GM18909 (cell line): Measurements from ENCODE around the gene LDLRAD4.

Source experiments
- ATAC-seq: cut with Tn5 transposase; IDR thresholded peaks from one replicate; pipeline ENCODE4 v1.9.1; 2021; ENCODE audit warnings: mild to moderate bottlenecking; ENCODE audit not compliant: unreplicated experiment, poor library complexity

The LDLRAD4 gene

GRCh38 chr18:13517369-13517768 is 298.8 kb downstream of the LDLRAD4 start:
- ATAC-seq = no peak

GRCh38 chr18:13518382-13518781 is 299.8 kb downstream of the LDLRAD4 start:
- ATAC-seq = no peak

GRCh38 chr18:13520306-13520705 is 301.7 kb downstream of the LDLRAD4 start:
- ATAC-seq = no peak

GRCh38 chr18:13520741-13521140 is 302.2 kb downstream of the LDLRAD4 start:
- no peak for ATAC-seq

- ATAC-seq = no peak
These were observed 302.9 kb downstream of the LDLRAD4 start for GRCh38 chr18:13521418-13521817.

GRCh38 chr18:13522256-13522655 is 303.7 kb downstream of the LDLRAD4 start:
- no peak for ATAC-seq

- no peak for ATAC-seq
These were observed 304.5 kb downstream of the LDLRAD4 start for GRCh38 chr18:13522861-13523660.

GRCh38 chr18:13524054-13524453 is 305.5 kb downstream of the LDLRAD4 start:
- ATAC-seq = no peak

- no peak for ATAC-seq
These were observed 306.3 kb downstream of the LDLRAD4 start for GRCh38 chr18:13524811-13525210.

- no peak for ATAC-seq
These were observed 306.9 kb downstream of the LDLRAD4 start for GRCh38 chr18:13525381-13526029.

- ATAC-seq = no peak
These were observed 308.0 kb downstream of the LDLRAD4 start for GRCh38 chr18:13526519-13526918.

- no peak for ATAC-seq
These were observed 308.7 kb downstream of the LDLRAD4 start for GRCh38 chr18:13527256-13527655.

GRCh38 chr18:13527730-13528129 is 309.2 kb downstream of the LDLRAD4 start:
- no peak for ATAC-seq

- ATAC-seq = no peak
These were observed 310.3 kb downstream of the LDLRAD4 start for GRCh38 chr18:13528739-13529392.

- no peak for ATAC-seq
These were observed 311.7 kb downstream of the LDLRAD4 start for GRCh38 chr18:13530033-13530878.

- ATAC-seq = no peak
These were observed 312.4 kb downstream of the LDLRAD4 start for GRCh38 chr18:13530879-13531387.

GRCh38 chr18:13531681-13532325 is 313.2 kb downstream of the LDLRAD4 start:
- ATAC-seq = no peak

- ATAC-seq = no peak
These were observed 314.0 kb downstream of the LDLRAD4 start for GRCh38 chr18:13532406-13533075.

GRCh38 chr18:13534631-13535030 is 316.1 kb downstream of the LDLRAD4 start:
- ATAC-seq = no peak
